ENCODE data around the gene ALKBH8. TPM values are rescaled to one million over a fixed set of nuclear protein-coding genes. Genes with fewer than 3 reads are reported as not detected.
"Not testable (repeated sequence)": the region's sequence is repeated elsewhere in the genome, so short reads cannot be mapped to it uniquely, and the experiment has no call there.

Gene ALKBH8
- total RNA-seq, 1 donor from 2014 or later, result 13.3 TPM

DNA sequence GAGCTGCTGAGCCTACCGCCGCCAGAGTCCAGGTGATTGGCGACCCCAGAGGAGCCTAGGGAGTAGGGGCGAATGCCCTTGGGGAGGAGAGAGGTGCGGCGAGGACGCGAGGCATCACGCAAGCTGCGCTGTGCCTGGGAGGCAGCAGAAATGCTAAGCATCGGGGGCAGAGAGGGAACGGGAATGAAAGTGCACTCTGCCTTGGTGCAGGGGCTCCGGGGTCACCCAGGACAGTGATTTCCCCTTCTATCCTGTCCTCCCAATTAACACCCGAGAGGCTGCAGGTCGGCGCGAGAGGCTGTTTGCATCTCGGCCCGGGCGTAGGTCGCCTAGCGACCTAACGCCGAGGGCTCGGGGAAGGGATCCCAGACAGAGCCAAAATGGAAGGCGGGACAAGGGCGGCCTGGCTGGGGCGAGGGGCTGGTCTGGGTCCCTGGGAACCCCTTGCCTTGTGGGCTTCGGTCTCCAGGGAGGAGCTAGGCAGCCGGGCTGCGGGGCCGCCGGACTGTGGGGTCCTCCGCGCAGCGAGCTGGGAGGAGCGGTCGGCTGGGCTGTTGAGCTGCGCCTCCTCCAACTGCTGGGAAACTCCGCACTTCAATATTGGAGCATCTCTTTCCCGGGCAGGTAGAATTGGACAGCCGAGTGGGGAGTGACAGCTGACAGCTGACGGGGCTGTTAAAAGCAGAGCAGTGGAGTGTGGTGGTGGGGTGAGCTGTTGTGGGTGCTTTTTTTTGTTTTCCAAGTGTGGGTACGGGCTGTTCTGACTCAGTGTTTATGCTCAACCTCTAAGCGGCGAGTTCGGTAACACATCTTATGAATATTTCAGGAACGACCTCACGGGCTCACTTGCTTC lies 26.1 kb upstream of the ALKBH8 start:
- peaks cover 82% of the 10 kb centered on the region for H3K27me3 Mint-ChIP-seq
- peak; percentile 73 for DNase-seq
- H3K4me3 Mint-ChIP-seq, result peak overlapping the region; percentile 81
- intact Hi-C loops (cut with micrococcal nuclease), result loop anchor here (2.0 to 5.0 kb wide), 2 partner anchors 27 to 266 kb away; partner anchors contain the start of genes ALKBH8 and SLC35F2
- H3K4me1 Mint-ChIP-seq, result peaks cover 22% of the 10 kb centered on the region
- peaks cover 4% of the 10 kb centered on the region for H3K36me3 Mint-ChIP-seq (ENCODE audit: low read depth)
- H3K27ac Mint-ChIP-seq, result peak overlapping the region; percentile 62
- H3K9me3 Mint-ChIP-seq, result peaks cover 4% of the 10 kb centered on the region

DNA sequence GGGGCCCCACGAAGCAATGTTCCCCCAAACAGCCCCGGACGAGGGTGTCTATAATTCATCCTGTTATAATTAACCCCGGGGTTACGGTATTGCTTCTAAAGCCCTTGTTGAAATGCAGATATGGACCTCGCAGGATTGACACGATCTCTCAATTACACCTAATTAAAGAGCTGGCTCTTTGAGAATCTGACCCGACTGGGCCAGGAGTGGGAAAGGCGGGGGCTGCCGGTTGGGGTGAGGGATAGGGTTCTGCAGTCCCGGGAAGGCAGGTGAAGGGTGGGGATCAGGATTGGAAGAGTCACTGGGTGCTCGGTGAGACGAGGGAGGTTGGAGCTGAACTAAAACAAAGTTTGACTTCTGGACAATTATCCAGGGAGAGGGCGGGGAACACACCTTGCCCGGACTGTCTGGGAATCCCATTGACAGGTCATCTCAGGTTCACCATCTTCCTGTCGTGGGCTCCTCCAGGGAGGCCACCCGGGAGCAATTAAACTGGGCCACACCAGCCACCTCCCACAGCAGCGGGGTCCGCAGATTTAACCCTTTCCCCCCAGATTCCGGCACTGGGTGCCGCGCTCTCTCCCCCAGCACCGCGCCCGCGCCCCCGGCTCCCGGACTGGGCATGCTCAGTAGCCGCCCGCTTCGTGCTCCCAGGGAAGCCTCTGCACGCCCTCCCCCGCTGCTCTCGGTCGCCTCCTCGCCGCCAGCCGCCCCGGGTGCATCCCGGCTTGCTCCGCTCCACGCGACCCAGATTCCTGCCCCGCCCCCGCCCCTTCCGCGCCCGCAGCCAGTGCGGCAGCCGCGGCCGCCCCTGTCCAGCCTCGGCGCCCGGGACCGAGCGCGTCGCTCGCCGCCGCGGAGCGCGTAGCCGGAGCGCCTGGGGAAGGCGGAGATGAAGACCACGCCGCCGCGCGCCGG lies 25.2 kb upstream of the ALKBH8 start, which contains the start of gene ELMOD1:
TSS of gene ELMOD1 (plus strand) at position 688 of the 918 bp plus-strand sequence. CDS start 27,043 bp downstream, outside the sequence.
- H3K27me3 Mint-ChIP-seq, result peaks cover 81% of the 10 kb centered on the region
- H3K4me3 Mint-ChIP-seq, result peak within 1 kb of the TSS; percentile 81
- DNase-seq, result peak; percentile 74
- intact Hi-C loops (cut with micrococcal nuclease), result loop anchor here (5.0 kb wide), 1 partner anchor 267 kb away; the partner anchor contains the start of gene SLC35F2
- H3K4me1 Mint-ChIP-seq, result peaks cover 22% of the 10 kb centered on the region
- H3K9me3 Mint-ChIP-seq, result peaks cover 4% of the 10 kb centered on the region
- peak within 1 kb of the TSS; percentile 67 for H3K27ac Mint-ChIP-seq
- H3K36me3 Mint-ChIP-seq (ENCODE audit: low read depth), result peaks cover 4% of the 10 kb centered on the region

DNA sequence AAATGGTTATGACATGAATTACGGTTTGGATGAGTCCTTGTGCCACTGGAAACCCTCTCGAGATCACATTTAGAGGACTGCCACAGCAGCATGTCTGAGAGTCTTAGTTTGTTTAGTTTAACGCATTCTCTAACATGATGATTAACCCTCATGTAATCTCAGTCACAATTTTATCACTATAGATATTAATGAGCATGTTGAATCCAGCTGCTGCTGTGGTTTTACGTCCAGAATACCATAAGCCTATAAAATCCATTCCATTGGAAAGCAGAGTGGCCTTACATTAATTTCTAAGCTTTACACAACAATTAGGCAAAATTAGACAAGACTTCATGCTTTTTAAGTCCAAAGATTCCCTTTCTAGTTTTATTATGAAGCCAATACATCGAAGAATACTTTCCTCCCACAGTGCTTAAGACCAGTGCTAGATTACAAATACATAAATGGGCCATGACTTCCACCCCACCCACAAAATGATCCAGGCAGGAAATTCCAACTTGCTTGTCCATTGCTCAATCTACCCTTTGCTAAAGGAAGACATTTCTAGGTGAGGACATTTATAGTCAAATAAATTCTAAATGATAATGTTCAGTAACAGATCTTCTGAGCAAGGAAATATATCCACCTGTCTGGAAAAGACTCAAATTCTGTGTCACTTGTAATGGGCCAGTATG lies 21.9 kb upstream of the ALKBH8 start:
- intact Hi-C loops (cut with micrococcal nuclease), result no loop called here
- peaks cover 4% of the 10 kb centered on the region for H3K9me3 Mint-ChIP-seq
- H3K27me3 Mint-ChIP-seq, result peaks cover 66% of the 10 kb centered on the region
- no peak overlapping the region for H3K27ac Mint-ChIP-seq
- peaks cover 17% of the 10 kb centered on the region for H3K4me1 Mint-ChIP-seq
- H3K36me3 Mint-ChIP-seq (ENCODE audit: low read depth), result peaks cover 4% of the 10 kb centered on the region
- no peak overlapping the region for H3K4me3 Mint-ChIP-seq
- no peak for DNase-seq

DNA sequence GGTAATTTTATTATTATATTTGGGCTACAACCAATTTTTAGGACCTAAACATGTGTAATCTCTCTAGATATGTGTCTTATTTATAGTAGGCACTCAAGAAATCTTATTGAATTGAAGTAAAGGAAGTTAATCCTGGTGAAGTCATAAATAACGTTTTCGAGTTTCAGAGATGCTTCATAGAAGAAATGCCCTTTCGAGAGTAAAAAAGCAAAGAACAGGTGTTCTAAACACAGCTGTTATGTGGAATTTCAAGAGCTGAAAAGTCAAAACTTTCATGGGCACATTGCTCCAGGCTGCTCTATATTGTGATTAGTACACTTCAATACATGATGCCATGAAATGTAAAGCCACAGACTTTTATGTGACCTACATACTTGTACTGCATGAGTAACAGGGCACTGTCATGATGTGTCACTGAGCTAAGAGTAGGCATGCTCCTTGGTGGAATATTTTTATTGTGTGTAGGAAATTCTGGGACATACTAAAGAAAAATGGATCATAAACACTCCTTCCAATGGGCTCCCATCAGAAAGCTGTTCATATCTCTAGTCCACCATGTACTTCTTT lies 18.2 kb upstream of the ALKBH8 start:
- peaks cover 44% of the 10 kb centered on the region for H3K27me3 Mint-ChIP-seq
- no peaks in the 10 kb centered on the region for H3K4me1 Mint-ChIP-seq
- no peak overlapping the region for H3K27ac Mint-ChIP-seq
- H3K4me3 Mint-ChIP-seq, result no peak overlapping the region
- no peaks in the 10 kb centered on the region for H3K36me3 Mint-ChIP-seq (ENCODE audit: low read depth)
- intact Hi-C loops (cut with micrococcal nuclease), result no loop called here
- peaks cover 4% of the 10 kb centered on the region for H3K9me3 Mint-ChIP-seq
- no peak for DNase-seq

DNA sequence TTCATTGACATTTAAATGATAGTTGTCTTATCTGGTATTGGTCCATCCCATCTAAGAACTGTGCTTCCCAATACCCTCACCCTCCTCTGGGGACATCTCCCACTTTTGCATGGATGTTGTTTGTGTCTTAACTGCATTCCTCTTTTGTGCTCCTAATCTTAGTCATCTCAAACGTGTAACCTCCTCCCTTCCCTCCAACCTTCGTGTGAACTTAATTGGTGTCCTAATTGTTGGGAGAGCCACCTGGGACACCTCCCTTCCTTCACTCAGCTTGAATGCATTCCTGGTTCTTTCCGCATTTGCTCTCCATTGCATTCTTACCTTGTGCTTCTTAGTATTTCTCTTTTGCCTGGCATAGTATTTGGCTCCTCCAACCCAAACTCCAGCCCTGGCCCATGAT lies 15.6 kb upstream of the ALKBH8 start:
- intact Hi-C loops (cut with micrococcal nuclease), result no loop called here
- Mint-ChIP-seq H3K4me1 (no peaks in the 10 kb centered on the region), H3K27ac (no peak overlapping the region), H3K4me3 (no peak overlapping the region), H3K36me3 (ENCODE audit: low read depth) (no peaks in the 10 kb centered on the region), H3K27me3 (peaks cover 21% of the 10 kb centered on the region), H3K9me3 (no peaks in the 10 kb centered on the region)
- DNase-seq, result no peak

DNA sequence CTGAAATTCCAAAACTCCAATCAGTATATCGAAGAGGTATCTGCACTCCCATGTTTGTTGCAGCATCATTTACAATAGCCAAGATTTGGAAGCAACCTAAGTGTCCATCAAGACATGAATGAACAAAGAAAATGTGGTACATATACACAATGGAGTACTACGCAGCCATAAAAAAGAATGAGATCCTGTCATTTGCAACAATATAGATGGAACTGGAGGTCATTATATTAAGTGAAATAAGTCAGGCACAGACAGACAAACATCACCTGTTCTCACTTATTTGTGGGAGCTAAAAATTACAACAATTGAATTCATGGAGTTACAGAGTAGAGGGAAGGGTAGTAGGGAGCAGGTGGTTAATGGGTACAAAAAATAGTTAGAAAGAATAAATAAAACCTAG lies 13.6 kb upstream of the ALKBH8 start:
- H3K36me3 Mint-ChIP-seq (ENCODE audit: low read depth); H3K9me3 Mint-ChIP-seq; H3K27ac Mint-ChIP-seq; H3K4me1 Mint-ChIP-seq; DNase-seq; H3K4me3 Mint-ChIP-seq: not testable (repeated sequence)
- intact Hi-C loops (cut with micrococcal nuclease), result loop anchor here (10.0 kb wide), 1 partner anchor 1484 kb away; no protein-coding TSS in a partner anchor
- H3K27me3 Mint-ChIP-seq, result peaks cover 17% of the 10 kb centered on the region

DNA sequence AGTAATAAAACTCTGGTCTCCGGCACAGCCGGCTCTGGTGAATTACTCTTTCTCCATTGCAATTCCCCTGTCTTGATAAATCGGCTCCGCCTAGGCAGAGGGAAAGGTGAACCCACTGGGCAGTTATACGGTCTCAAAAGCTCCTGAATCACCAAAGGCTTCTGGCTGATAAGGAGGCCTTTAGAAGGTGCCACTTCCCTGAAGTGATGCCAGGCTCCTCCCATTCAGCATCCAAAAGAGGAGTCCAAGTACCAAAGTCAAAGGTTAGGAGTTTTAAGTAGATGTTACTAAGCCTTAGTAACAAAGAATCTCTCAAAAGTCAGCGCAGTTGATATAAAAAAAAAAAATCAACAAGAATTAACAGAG lies 11.8 kb upstream of the ALKBH8 start:
- Mint-ChIP-seq H3K9me3 (no peaks in the 10 kb centered on the region), H3K36me3 (ENCODE audit: low read depth) (no peaks in the 10 kb centered on the region), H3K4me1 (no peaks in the 10 kb centered on the region), H3K27me3 (peaks cover 15% of the 10 kb centered on the region), H3K27ac (no peak overlapping the region), H3K4me3 (no peak overlapping the region)
- intact Hi-C loops (cut with micrococcal nuclease), result loop anchor here (10.0 kb wide), 1 partner anchor 1483 kb away; no protein-coding TSS in a partner anchor
- DNase-seq, result no peak

DNA sequence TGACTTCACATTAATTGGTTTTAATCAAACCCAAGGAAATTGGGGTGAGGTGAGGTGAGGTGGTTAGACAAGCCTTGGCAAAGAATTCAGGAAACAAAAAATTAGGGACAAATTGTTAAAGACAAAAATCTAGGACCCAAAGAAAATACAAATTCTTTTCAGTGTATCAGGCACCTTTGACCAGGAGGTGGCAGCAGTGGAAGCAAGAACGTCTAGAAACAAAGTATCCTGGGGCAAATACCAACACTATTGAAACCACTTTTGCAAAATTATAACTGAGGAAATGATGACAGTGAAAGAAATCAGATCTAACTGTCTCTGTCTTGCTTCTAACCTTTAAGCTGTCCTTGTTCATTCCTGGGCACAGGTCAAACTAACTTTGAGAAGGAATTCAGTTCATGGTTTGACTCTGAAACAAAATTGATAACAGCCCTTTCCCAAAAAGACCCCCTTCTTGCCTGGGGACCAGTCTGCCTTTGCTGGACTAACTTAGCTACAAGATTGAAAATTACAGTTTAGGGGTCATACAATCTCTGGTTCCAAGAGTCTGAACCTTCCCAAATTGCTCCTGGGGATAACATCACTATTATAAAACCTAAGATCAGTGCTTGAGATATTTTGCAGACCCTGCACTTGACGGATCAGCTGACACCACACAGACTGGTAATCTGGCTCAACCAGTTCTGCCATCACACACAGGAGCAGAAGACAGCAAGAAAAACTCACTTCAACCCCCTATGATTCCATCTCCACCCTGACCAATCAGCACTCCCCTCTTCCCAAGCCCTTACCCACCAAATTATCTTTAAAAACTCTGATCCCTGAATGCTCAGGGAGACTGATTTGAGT lies 11.2 kb upstream of the ALKBH8 start:
- peaks cover 14% of the 10 kb centered on the region for H3K27me3 Mint-ChIP-seq
- not testable (repeated sequence) for H3K4me1 Mint-ChIP-seq; H3K9me3 Mint-ChIP-seq; H3K36me3 Mint-ChIP-seq (ENCODE audit: low read depth); H3K4me3 Mint-ChIP-seq; H3K27ac Mint-ChIP-seq
- intact Hi-C loops (cut with micrococcal nuclease), result loop anchor here (1.0 to 10.0 kb wide), 4 partner anchors 27 to 1482 kb away; no protein-coding TSS in a partner anchor
- peak; percentile 82 for DNase-seq

DNA sequence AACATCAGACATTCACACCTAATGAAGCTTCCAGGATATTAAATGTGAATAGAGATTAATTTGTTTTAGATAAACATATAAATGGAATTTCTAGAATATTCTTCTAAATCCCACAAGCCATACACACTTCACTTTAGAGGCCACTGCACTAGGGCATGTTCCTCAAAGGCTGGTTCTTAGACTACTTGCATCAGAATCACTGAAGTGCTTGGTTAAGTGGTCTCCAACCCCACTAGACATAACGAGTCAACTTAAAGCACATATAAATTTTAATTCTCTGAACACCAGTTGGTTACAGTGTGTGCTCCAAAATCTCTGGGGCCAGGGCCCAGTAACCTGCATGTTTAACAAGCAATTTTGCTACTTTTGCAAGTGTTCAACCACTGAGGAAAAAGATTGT lies 7.9 kb upstream of the ALKBH8 start:
- no peak for DNase-seq
- Mint-ChIP-seq H3K27ac (no peak overlapping the region), H3K36me3 (ENCODE audit: low read depth) (no peaks in the 10 kb centered on the region), H3K4me1 (no peaks in the 10 kb centered on the region), H3K4me3 (no peak overlapping the region), H3K27me3 (peaks cover 8% of the 10 kb centered on the region), H3K9me3 (no peaks in the 10 kb centered on the region)
- intact Hi-C loops (cut with micrococcal nuclease), result loop anchor here (10.0 kb wide), 1 partner anchor 1479 kb away; no protein-coding TSS in a partner anchor

DNA sequence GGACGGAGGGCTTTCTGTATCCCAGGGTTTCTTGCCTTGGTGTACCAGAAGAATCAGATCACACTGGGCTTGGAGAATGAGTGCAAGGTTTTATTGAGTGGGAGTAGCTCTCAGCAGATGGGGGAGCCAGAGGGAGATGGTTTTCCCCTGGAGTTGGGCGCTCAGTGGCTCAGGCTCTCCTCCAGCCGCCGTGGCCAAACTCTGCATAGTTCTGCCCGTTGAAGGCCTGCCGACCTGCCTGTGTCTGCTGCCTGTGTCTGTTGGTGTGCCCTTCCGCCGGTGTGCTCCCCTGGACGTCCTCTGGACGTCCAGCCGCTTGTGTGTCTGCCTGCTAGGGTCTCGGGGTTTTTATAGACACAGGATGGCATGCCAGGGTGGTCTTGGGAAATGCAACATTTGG lies 4.5 kb upstream of the ALKBH8 start:
- peaks cover 11% of the 10 kb centered on the region for H3K4me1 Mint-ChIP-seq
- peaks cover 8% of the 10 kb centered on the region for H3K27me3 Mint-ChIP-seq
- DNase-seq, result no peak
- H3K27ac Mint-ChIP-seq, result no peak overlapping the region
- H3K4me3 Mint-ChIP-seq, result no peak overlapping the region
- no peaks in the 10 kb centered on the region for H3K9me3 Mint-ChIP-seq
- intact Hi-C loops (cut with micrococcal nuclease), result loop anchor here (10.0 kb wide), 1 partner anchor 1475 kb away; no protein-coding TSS in a partner anchor
- H3K36me3 Mint-ChIP-seq (ENCODE audit: low read depth), result no peaks in the 10 kb centered on the region

DNA sequence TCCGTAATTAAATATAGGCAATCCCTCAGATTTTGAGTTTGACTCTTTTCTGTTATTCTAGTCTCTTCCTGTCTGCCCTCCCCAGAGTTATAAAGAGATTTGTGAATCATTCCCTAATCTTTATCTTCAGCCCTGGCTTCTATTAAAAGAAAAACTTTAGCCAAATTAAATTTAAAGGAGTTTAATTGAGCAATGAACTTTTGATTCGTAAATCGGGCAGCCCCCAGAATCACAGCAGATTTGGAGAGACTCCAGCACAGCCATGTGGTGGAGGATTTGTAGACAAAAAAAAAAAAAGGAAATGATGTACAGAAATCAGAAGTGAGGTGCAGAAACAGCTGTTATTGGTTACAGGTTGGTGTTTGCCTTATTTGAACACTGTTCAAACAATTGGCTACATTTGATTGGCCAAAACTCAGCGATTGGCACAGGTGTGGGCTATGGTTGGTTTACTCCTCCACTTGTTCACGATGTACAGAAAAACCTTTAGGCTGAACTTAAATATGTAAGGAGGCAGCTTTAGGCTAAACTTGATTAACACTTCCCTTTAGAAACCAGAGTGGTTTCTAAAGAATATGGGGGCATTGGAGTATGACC lies 2.3 kb upstream of the ALKBH8 start:
- H3K27ac Mint-ChIP-seq, result no peak overlapping the region
- intact Hi-C loops (cut with micrococcal nuclease), result loop anchor here (10.0 kb wide), 3 partner anchors 657 to 1493 kb away; partner anchors contain the start of genes AASDHPPT, ATM, KBTBD3 and NPAT
- H3K36me3 Mint-ChIP-seq (ENCODE audit: low read depth), result no peaks in the 10 kb centered on the region
- no peak for DNase-seq
- peaks cover 25% of the 10 kb centered on the region for H3K4me1 Mint-ChIP-seq
- H3K4me3 Mint-ChIP-seq, result no peak overlapping the region
- H3K27me3 Mint-ChIP-seq, result peaks cover 5% of the 10 kb centered on the region
- H3K9me3 Mint-ChIP-seq, result no peaks in the 10 kb centered on the region

DNA sequence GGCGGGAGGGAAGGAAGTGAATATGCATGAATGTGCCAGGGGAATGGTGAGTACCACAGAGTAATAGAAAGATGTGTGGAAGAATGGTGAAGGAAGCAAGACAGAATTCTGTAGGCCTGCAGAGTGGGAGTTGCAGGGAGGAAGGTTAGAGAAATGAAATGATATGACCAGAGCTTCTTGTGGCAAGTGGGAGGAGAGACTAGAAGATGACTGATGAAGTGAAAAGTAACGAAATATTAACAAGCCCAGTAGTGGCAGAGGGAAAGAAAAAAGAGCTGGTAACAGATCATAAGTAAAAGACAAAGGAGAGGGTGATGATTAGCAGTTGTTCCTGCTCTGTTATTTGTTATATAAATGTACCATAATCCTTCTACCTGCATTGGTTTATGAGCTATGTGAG lies 1.0 kb upstream of the ALKBH8 start:
- no peak for DNase-seq
- H3K9me3 Mint-ChIP-seq, result no peaks in the 10 kb centered on the region
- H3K36me3 Mint-ChIP-seq (ENCODE audit: low read depth), result peaks cover 1% of the 10 kb centered on the region
- H3K4me1 Mint-ChIP-seq, result peaks cover 34% of the 10 kb centered on the region
- H3K27me3 Mint-ChIP-seq, result peaks cover under 1% of the 10 kb centered on the region
- peak overlapping the region; percentile 38 for H3K27ac Mint-ChIP-seq
- intact Hi-C loops (cut with micrococcal nuclease), result loop anchor here (10.0 kb wide), 3 partner anchors 658 to 1492 kb away; partner anchors contain the start of genes AASDHPPT, ATM, KBTBD3 and NPAT
- peak overlapping the region; percentile 93 for H3K4me3 Mint-ChIP-seq
